Measurements from ENCODE around the gene JARID2.

JARID2 gene

GRCh38 chr6:15427331-15428070 lies 181.6 kb downstream of the JARID2 start:
- FAIRE-seq = no peak

- no peak for FAIRE-seq
Observed at GRCh38 chr6:15429141-15430110, 183.6 kb downstream of the JARID2 start.

DNA sequence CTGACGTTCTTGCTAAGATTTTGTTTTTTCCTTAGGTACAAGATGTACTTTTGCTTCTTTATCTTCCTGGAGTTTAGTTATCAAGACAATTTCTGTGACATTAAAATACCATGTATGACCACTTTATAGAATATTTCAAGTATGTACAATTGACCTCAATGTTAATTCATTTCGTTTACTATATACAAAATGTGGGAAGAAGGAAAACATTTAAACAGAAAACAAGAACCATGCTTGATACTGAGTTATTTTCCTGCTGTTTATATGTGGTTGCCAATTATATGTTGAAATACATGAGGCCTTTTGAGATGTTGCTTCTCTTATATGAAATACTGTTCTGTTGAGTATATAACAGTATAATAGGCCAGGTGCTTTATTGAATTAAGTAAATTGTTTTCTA lies 184.3 kb downstream of the JARID2 start:
- no peak for FAIRE-seq

- FAIRE-seq = no peak
Observed at GRCh38 chr6:15430931-15431405, 185.1 kb downstream of the JARID2 start.

DNA sequence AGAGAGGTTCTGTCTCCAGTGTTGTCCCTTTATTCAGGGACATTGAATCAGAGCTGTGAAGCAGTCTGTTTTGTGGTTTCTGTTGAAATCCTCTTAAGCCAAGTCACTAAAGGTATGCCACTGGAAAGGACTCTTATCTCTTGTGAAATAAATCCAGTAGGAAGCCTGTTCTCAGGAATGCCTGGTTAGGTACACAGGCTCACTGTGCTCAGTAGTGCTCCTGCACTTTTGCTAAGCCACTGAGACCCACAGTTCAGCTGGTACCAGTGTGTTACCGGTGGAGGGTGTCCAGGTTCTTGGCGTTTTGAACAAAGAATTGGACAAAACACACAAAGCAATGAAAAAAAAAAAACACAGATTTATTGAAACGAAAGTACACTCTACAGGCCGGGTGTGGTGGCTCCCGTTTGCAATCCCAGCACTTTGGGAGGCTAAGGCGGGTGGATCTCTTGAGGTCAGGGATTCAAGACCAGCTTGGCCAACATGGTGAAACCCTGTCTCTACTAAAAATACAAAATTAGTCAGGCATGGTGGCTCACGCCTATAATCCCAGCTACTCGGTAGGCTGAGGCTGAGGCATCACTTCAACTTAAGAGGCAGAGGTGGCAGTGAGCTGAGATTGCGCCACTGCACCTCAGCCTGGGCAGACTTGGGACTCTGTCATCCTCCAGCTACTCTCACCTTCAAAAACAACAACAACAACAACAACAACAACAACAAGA lies 186.1 kb downstream of the JARID2 start:
- FAIRE-seq = no peak

GRCh38 chr6:15433511-15433861 lies 187.6 kb downstream of the JARID2 start:
- FAIRE-seq = no peak

- no peak for FAIRE-seq
Observed at GRCh38 chr6:15434263-15434662, 188.4 kb downstream of the JARID2 start.

GRCh38 chr6:15434823-15435380 lies 189.0 kb downstream of the JARID2 start:
- FAIRE-seq = no peak

GRCh38 chr6:15435468-15435867 lies 189.6 kb downstream of the JARID2 start:
- no peak for FAIRE-seq

DNA sequence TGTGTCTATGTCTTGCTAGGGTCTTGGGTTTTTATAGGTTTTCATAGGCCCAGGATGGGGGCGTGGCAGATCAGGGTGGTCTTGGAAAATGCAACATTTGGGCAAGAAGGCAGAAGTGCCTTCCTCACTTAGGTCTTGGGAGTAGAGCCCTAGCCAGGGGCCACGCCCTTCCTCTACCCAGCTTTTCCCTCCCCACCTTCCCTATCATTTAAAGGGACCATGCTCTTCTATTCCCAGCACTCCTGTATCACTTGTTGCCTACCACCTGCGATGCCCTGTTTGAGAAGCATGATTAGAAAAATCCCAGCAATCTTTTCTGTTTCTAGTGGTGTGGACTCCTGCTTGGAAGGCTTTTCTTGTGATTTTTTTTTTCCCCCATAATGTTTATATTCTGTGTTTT lies 190.6 kb downstream of the JARID2 start:
- no peak for FAIRE-seq

- no peak for FAIRE-seq
Observed at GRCh38 chr6:15437090-15437635, 191.3 kb downstream of the JARID2 start.

- no peak for FAIRE-seq
Observed at GRCh38 chr6:15439410-15440025, 193.6 kb downstream of the JARID2 start.

DNA sequence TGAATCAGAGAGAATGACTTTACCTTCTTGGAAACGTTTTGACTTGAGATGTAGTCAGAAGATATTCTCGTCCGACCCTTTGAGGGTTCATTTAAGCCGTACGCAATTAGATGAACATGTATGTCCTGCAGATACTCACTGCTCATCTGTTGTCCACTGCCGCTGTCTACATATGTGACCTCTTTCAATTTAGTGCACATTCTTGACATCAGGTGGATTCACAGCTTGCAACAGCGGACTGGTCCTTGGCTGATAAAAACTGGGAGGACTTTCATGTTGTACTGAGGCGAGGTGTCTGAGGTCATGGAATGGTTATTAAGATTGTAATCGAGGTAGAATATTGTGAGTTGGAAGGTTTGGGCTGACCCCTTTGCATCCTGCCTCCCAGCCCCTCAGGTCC lies 194.2 kb downstream of the JARID2 start:
- FAIRE-seq = no peak

- FAIRE-seq = peak; percentile 58
Observed at GRCh38 chr6:15441215-15441868, 195.5 kb downstream of the JARID2 start.

DNA sequence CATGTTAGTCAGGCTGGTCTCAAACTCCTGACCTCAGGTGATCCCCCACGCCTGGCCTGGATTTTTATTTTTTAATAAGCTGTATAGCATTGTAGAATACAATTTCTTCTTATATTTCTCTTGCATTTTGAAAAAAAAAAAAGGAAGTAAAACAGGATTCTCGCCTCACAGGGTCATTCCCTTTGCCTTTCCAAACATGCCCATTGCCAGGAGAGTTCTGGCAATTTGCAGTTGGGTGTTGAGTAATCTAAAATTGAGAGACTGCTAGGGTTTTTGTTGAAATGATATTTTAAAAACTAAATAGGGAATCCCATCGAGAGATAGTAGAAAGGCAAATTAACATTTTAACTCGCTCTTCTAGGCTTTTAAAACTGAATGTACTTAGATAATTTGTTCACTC lies 196.1 kb downstream of the JARID2 start:
- FAIRE-seq = no peak

DNA sequence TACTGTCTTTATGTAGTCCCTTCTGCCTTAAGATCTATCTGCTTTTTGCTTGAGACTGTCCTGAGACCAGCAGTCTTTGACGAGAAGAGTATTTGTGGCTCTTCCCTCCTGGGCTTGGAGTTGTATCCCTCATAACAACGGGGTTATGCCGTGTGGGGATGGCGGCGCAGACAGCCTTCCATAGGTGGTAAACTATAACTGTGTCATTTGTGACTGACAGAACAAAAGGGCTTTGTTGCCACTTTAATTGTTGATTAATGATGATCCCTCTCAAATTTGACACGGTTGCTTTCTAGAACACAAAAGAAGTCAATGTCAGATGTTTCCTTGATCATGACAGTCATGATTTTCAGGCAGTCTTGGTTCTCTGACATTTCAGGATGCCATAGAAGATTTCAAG lies 196.6 kb downstream of the JARID2 start:
- FAIRE-seq = no peak

DNA sequence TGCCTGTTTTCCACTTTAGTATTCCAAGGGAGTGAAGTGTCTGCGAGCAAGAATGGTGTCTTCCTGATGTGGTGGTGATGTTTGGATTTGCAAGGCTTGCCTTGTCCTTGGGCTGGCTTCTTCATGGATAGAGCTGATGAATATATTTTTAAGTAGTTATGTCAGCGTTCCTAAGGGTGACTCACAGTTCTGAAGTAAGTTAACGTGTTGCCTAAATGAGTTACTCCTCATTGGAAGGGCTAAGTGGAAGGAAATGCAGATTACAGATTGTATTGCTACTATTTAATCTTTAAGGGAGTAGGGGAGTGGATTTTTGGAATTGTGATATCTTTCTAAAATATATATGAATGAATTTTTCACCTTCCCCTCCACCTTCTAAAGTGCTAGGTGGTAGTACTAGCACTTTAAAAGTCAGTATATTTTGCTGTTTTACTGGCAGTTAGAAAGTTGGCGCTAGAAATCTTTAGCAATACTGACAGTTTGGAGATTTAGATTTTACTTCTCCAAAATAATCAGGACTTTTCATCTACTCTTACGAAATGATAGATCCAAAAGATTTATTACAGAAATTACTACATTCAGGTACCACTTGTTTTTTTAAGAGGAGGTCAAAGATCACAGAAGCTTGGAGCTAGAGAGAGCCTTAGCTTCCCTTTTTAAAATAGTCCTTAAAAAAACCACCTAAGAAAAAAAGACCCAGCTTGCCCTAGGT lies 197.4 kb downstream of the JARID2 start:
- no peak for FAIRE-seq

DNA sequence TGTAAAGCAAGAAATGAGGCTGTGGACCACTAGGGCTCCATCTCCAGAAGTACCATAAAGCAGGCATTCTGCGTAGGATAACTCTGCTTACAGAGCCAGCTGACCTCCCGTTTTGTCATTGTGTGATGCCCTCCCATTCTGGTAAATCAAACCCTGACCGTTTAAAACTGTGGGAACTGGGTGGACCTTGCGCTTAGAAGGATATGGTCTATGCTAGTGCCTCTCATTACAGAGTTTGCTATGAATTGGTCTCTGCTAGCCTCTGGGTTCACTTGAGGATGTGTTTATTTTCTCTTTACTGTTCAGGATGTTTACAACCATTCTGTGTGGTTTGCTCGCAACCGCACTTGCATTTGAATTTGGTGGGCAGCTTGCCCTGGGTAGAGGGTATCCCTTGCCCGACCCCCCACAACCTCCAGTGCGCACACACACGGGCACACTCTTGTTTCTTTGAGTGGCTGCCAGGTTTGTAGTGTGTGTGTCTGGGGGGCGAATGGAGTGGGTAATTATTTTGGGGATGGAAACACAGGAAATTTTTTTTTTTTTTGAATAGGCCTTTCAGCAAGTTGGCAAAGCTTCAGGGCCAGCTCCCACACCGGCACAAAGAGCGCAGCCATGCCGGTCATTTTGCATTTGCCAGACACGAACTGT lies 198.3 kb downstream of the JARID2 start:
- FAIRE-seq = no peak

DNA sequence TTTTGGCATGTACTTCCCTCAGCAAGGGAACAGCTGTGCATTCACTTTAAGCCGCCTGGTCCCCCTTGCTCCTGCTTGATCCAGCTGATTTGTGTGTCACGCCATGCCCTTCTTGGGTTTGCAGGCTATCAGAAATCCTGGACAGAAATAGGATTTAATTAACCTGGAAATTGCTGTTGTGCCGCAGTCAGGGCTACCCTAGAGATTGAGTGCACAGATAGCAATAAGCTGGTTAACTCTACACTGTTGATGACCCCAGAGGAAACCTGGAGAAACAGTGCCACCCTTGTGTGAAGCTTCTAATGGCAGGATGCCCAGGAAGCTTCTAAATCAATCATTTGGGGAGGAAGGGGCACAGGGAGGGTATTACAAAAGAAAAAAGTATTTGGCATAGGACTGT lies 199.0 kb downstream of the JARID2 start:
- no peak for FAIRE-seq

DNA sequence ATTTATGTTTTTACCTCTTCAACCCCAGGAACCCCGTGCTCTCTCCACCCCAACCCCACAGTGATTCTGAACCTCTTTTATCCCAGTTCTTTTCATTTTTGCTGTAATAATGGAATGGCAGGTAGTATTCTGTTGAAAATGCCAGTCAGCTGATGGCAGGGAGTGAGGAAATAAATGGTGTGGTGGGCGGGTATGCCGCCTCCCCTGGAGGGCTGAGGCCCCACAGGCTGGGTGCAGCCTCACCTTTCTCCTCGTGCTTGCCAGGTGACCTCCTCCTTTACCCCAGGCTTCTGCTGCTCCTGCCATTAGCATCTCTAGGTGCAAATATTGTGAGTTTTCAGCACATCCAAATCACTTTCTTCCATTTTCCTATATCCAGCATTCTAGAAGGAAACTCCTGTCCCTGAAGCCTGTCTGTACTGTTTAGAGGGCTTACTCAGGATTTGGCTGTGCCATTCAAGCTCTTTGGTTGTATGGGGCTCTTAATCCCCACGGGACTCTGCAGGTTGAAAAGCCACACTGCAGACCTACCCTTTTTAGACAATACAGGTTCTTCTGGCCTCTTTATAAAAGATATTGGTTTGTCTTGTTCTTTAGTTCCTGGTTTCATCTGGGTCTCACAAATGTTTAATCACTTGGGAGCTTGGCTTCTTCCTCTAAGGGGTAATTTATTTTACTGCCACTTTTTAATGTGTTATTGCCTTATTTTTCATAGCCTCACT lies 201.8 kb downstream of the JARID2 start:
- no peak for FAIRE-seq

All from G401.6 (cell line).